Measurements from ENCODE around the gene CCDC70. TPM values are rescaled to one million over a fixed set of nuclear protein-coding genes. Genes with fewer than 3 reads are reported as not detected.

Gene CCDC70
- total RNA-seq, 1 experiment from 2014 or later: not detected

GRCh38 chr13:51814825-51815650 lies 46.7 kb upstream of the CCDC70 start:
- ChIA-PET POLR2A (ENCODE audit: unreplicated experiment) (interaction anchor here (0.7 kb wide), 1 partner anchor 44 kb away, joined by 3 read pairs; no protein-coding TSS in a partner anchor), CTCF (interaction anchor here (0.7 to 0.9 kb wide), 3 partner anchors 8 to 312 kb away, joined by 3 to 5 read pairs (median 3); no protein-coding TSS in a partner anchor)
- Histone ChIP-seq H2AFZ (ENCODE audit: low read length) (peak overlapping the region; percentile 94), H3K9ac (ENCODE audit: low read length) (no peak overlapping the region), H3F3A (ENCODE audit: low read length, unreplicated experiment) (no peaks in the 10 kb centered on the region), H3K27me3 (ENCODE audit: low read length) (no peaks in the 10 kb centered on the region), H3K4me2 (ENCODE audit: low read length) (peak overlapping the region; percentile 97), H3K36me3 (ENCODE audit: low read depth, low read length) (no peaks in the 10 kb centered on the region), H3K9me2 (replicated peaks; ENCODE audit: low read length) (no peaks in the 10 kb centered on the region), H3K9me3 (ENCODE audit: low read length) (no peaks in the 10 kb centered on the region), H3K79me2 (ENCODE audit: low read length) (no peaks in the 10 kb centered on the region), H3K4me1 (ENCODE audit: insufficient read depth, low read length) (peaks cover 6% of the 10 kb centered on the region; the same call in 1 of the 2 replicates), H3K27ac (ENCODE audit: low read length) (no peak overlapping the region), H4K20me1 (ENCODE audit: low read length) (no peaks in the 10 kb centered on the region), H3K4me3 (ENCODE audit: low read length) (peak overlapping the region; percentile 68)
- TF ChIP-seq EZH2 (IDR thresholded peaks at IDR 0.05; ENCODE audit: low read length, unreplicated experiment) (no peak), CTCF (conservative IDR thresholded peaks at IDR 0.05; ENCODE audit: low read depth, low read length) (peak; percentile 75)
- DNase-seq: peak; percentile 79
- no TSS peak for BruUV-seq (replicated peaks)
- peak; percentile 82 for ATAC-seq
- intact Hi-C loops (cut with micrococcal nuclease): loop anchor here (2.0 to 5.0 kb wide), 3 partner anchors 42 to 386 kb away; no protein-coding TSS in a partner anchor

GRCh38 chr13:51815848-51816247 lies 45.9 kb upstream of the CCDC70 start:
- peak; percentile 12 for DNase-seq
- no peak overlapping the region for H3K27ac ChIP-seq (ENCODE audit: low read length)
- H3K4me1 ChIP-seq (ENCODE audit: insufficient read depth, low read length): peaks cover 6% of the 10 kb centered on the region; the same call in 1 of the 2 replicates
- BruUV-seq (replicated peaks): no TSS peak
- ChIA-PET CTCF (interaction anchor here (0.9 kb wide), 2 partner anchors 9 to 312 kb away, joined by 3 read pairs; no protein-coding TSS in a partner anchor), POLR2A (ENCODE audit: unreplicated experiment) (interaction anchor here (0.7 kb wide), 1 partner anchor 43 kb away, joined by 3 read pairs; no protein-coding TSS in a partner anchor)
- no peaks in the 10 kb centered on the region for H3F3A ChIP-seq (ENCODE audit: low read length, unreplicated experiment)
- intact Hi-C loops (cut with micrococcal nuclease): loop anchor here (2.0 to 5.0 kb wide), 3 partner anchors 41 to 385 kb away; no protein-coding TSS in a partner anchor
- peak overlapping the region; percentile 94 for H2AFZ ChIP-seq (ENCODE audit: low read length)
- no peaks in the 10 kb centered on the region for H3K36me3 ChIP-seq (ENCODE audit: low read depth, low read length)
- no peak overlapping the region for H3K9ac ChIP-seq (ENCODE audit: low read length)
- no peaks in the 10 kb centered on the region for H3K79me2 ChIP-seq (ENCODE audit: low read length)
- H4K20me1 ChIP-seq (ENCODE audit: low read length): no peaks in the 10 kb centered on the region
- H3K4me3 ChIP-seq (ENCODE audit: low read length): peak overlapping the region; percentile 68
- no peaks in the 10 kb centered on the region for H3K9me3 ChIP-seq (ENCODE audit: low read length)
- peak overlapping the region; percentile 97 for H3K4me2 ChIP-seq (ENCODE audit: low read length)
- peak; percentile 31 for ATAC-seq
- no peaks in the 10 kb centered on the region for H3K27me3 ChIP-seq (ENCODE audit: low read length)
- no peak for TF ChIP-seq EZH2phosphoT487 (IDR thresholded peaks at IDR 0.05; ENCODE audit: borderline replicate concordance, low read length)
- TF ChIP-seq CTCF (conservative IDR thresholded peaks at IDR 0.05; ENCODE audit: low read depth, low read length): no peak
- TF ChIP-seq EZH2 (IDR thresholded peaks at IDR 0.05; ENCODE audit: low read length, unreplicated experiment): no peak
- no peaks in the 10 kb centered on the region for H3K9me2 ChIP-seq (replicated peaks; ENCODE audit: low read length)
